ENCODE data around the gene HBA2.

GRCh38 chr16:144797-145252 is 27.9 kb upstream of the HBA2 start:
- TF ChIP-seq, protein P1, sequence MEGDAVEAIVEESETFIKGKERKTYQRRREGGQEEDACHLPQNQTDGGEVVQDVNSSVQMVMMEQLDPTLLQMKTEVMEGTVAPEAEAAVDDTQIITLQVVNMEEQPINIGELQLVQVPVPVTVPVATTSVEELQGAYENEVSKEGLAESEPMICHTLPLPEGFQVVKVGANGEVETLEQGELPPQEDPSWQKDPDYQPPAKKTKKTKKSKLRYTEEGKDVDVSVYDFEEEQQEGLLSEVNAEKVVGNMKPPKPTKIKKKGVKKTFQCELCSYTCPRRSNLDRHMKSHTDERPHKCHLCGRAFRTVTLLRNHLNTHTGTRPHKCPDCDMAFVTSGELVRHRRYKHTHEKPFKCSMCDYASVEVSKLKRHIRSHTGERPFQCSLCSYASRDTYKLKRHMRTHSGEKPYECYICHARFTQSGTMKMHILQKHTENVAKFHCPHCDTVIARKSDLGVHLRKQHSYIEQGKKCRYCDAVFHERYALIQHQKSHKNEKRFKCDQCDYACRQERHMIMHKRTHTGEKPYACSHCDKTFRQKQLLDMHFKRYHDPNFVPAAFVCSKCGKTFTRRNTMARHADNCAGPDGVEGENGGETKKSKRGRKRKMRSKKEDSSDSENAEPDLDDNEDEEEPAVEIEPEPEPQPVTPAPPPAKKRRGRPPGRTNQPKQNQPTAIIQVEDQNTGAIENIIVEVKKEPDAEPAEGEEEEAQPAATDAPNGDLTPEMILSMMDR (conservative IDR thresholded peaks at IDR 0.05; ENCODE audit: low read depth, low read length), result no peak
- TF ChIP-seq EZH2 (IDR thresholded peaks at IDR 0.05; ENCODE audit: low read length, unreplicated experiment), result no peak

Measured in PC-3 (cell line).